K562 (cell line): Measurements from ENCODE around the gene AFG1L. TPM values are rescaled to one million over a fixed set of nuclear protein-coding genes. Genes with fewer than 3 reads are reported as not detected.
A peak's percentile ranks its signal among the peaks of the same experiment; 100 is the strongest.

Source experiments
- ELF1 ChIP-seq: fragments of 200-800 bp; sonication (Bioruptor generic); IDR thresholded peaks from 2 replicates; pipeline ENCODE4 v1.6.1; 2016; ENCODE audit warnings: missing genetic modification characterization, missing compliant biosample characterization
- FOXK2 ChIP-seq, 2 experiments: fragments of 450-650 bp; IDR thresholded peaks in 1 of 2; conservative IDR thresholded peaks in 1 of 2; 2 replicates each; pipeline ENCODE4 v1.6.1; 2016; ENCODE audit warnings: low read depth in 2 of 2, mild to moderate bottlenecking in 1 of 2
- GATA2 ChIP-seq: sonication (generic); formaldehyde crosslinking; IDR thresholded peaks from 2 replicates; pipeline ENCODE4 v1.4.0; 2020; ENCODE audit warnings: mild to moderate bottlenecking, missing genetic modification reagents
- GATAD2B ChIP-seq: fragments of 450-650 bp; IDR thresholded peaks from 2 replicates; pipeline ENCODE4 v1.6.1; 2017; ENCODE audit warnings: mild to moderate bottlenecking, borderline replicate concordance
- HIVEP1 ChIP-seq: fragments of 250-450 bp; sonication (Bioruptor Pico); IDR thresholded peaks from 2 replicates; pipeline ENCODE4 v1.4.0; 2020; ENCODE audit warnings: mild to moderate bottlenecking
- HMGN3 ChIP-seq: IDR thresholded peaks from 2 replicates; pipeline ENCODE4 v1.6.1; 2011; ENCODE audit warnings: borderline replicate concordance, low read depth, mild to moderate bottlenecking, mixed read lengths, low read length; ENCODE audit not compliant: insufficient read length; ENCODE audit errors: extremely low read depth
- KDM1A ChIP-seq, 2 experiments: fragments of 450-650 bp; IDR thresholded peaks; 2 replicates each; pipeline ENCODE4 v1.6.1; 2016; ENCODE audit warnings: mild to moderate bottlenecking in 2 of 2
- MITF ChIP-seq: IDR thresholded peaks from 2 replicates; pipeline ENCODE4 v1.6.1; 2014; ENCODE audit warnings: antibody characterized with exemption
- MLLT1 ChIP-seq, 2 experiments: fragments of 450-650 bp; IDR thresholded peaks; 2 replicates each; pipeline ENCODE4 v1.6.1; 2016
- MXI1 ChIP-seq: IDR thresholded peaks from 2 replicates; pipeline ENCODE4 v1.6.1; 2011; ENCODE audit warnings: low read depth, mild to moderate bottlenecking, improper control_type of control experiment, low read length
- NBN ChIP-seq: fragments of 450-650 bp; IDR thresholded peaks from 2 replicates; pipeline ENCODE4 v1.6.1; 2016; ENCODE audit warnings: low read depth, mild to moderate bottlenecking
- NEUROD1 ChIP-seq: fragments of 150-350 bp; IDR thresholded peaks from 2 replicates; pipeline ENCODE4 v1.6.1; 2014; ENCODE audit warnings: borderline replicate concordance, low read length, low read depth; ENCODE audit not compliant: partially characterized antibody
- PHF8 ChIP-seq: fragments of 200-600 bp; sonication (generic); IDR thresholded peaks from 2 replicates; pipeline ENCODE4 v1.6.1; 2012; ENCODE audit warnings: mixed run types, mild to moderate bottlenecking, inconsistent platforms, low read length, moderate library complexity, borderline replicate concordance
- PYGO2 ChIP-seq: fragments of 450-650 bp; IDR thresholded peaks from 2 replicates; pipeline ENCODE4 v1.6.1; 2016; ENCODE audit warnings: mild to moderate bottlenecking, missing genetic modification characterization, moderate library complexity, missing compliant biosample characterization
- SAP30 ChIP-seq: fragments of 200-600 bp; sonication (generic); IDR thresholded peaks from 2 replicates; pipeline ENCODE4 v1.6.1; 2012; ENCODE audit warnings: borderline replicate concordance, low read depth, mild to moderate bottlenecking, moderate library complexity, low read length, control low read depth, inconsistent platforms; ENCODE audit not compliant: insufficient read depth, poor library complexity, severe bottlenecking
- TSC22D4 ChIP-seq: fragments of 450-650 bp; IDR thresholded peaks from 2 replicates; pipeline ENCODE4 v1.6.1; 2016; ENCODE audit warnings: missing genetic modification characterization, missing biosample characterization, control low read depth
- ZNF507 ChIP-seq: conservative IDR thresholded peaks from 2 replicates; pipeline ENCODE4 v1.6.1; 2017; ENCODE audit warnings: missing genetic modification characterization, missing compliant biosample characterization
- ZNF584 ChIP-seq: fragments of 200-800 bp; sonication (Bioruptor generic); IDR thresholded peaks from 2 replicates; pipeline ENCODE4 v1.6.1; 2016; ENCODE audit warnings: low read depth, mild to moderate bottlenecking, missing genetic modification characterization, missing compliant biosample characterization
- ZNF609 ChIP-seq: sonication (generic); formaldehyde crosslinking; IDR thresholded peaks from 2 replicates; pipeline ENCODE4 v1.8.1; 2023; ENCODE audit warnings: missing genetic modification reagents, mild to moderate bottlenecking, borderline replicate concordance
- polyA plus RNA-seq, 8 experiments: library from polyadenylated mRNA; depleted of rRNA in 4 of 8; stranded (reverse) in 5 of 8; unstranded in 3 of 8; fragments of >200 nt; fragmentation: Nextera tagmentation in 2 of 8; fragmentation: Illumina TruSeq in 1 of 8; extraction: Ambion mirVana in 2 of 8; extraction: Trizol in 1 of 8; gene quantifications; 2 replicates each; pipeline versions ENCODE4 v1.2.1 to v1.2.3, GENCODE V29; 2011 to 2014; ENCODE audit warnings: inconsistent platforms in 1 of 8, missing spikeins in 1 of 8
- total RNA-seq, 7 experiments: library from RNA; depleted of rRNA in 6 of 7; stranded (reverse); fragments of >200 nt in 6 of 7; fragmentation: Illumina TruSeq in 2 of 7; extraction: Trizol in 2 of 7; gene quantifications; 2 replicates each; pipeline versions ENCODE4 v1.2.1 to v1.2.3, GENCODE V29; 2011 to 2021; ENCODE audit warnings: low replicate concordance in 1 of 7

AFG1L gene
- total and polyA plus RNA-seq, 9 of the 15 experiments (the other 6 are each of a cell fraction or from before 2014, with no cell fraction given): 2.2 to 15.5 (median 5.8) TPM

- TF ChIP-seq PYGO2 (0 out of 2 replicates have a peak, but pooled peaks have one; percentile 14), HMGN3 (peak; percentile 99), FOXK2 (conservative IDR thresholded peaks at IDR 0.05 in 1 of 2, IDR thresholded peaks at IDR 0.05 in 1 of 2; ENCODE audit: low read depth in 2 of 2) (peak in 1 of 2 experiments; percentile 34; a peak in 1 of 4 replicates), MLLT1 (IDR thresholded peaks at IDR 0.05) (peak in 1 of 2 experiments; percentile 79; a peak in 2 of 4 replicates), PHF8 (peak; percentile 65; the same call in 1 of the 2 replicates), MITF (peak; percentile 56; the same call in 1 of the 2 replicates), ZNF609 (no peak; the same call in 1 of the 2 replicates), KDM1A (IDR thresholded peaks at IDR 0.05) (peak; percentile 86 to 88), HIVEP1 (CRISPR knock-in tag) (no peak), ELF1 (tag) (peak; percentile 28; the same call in 1 of the 2 replicates), ZNF584 (CRISPR knock-in tag) (peak; percentile 58; the same call in 1 of the 2 replicates), ZNF507 (no peak), GATA2 (CRISPR knock-in tag) (peak; percentile 88), NBN (peak; percentile 85), MXI1 (0 out of 2 replicates have a peak, but pooled peaks have one; percentile 20), GATAD2B (peak; percentile 68; the same call in 1 of the 2 replicates), NEUROD1 (peak; percentile 48), TSC22D4 (tag) (no peak), SAP30 (peak; percentile 20)
Measured at GRCh38 chr6:108559097-108559883, 264.4 kb downstream of the AFG1L start (continued).
